Measurements from ENCODE around the gene TENM3.

DNA sequence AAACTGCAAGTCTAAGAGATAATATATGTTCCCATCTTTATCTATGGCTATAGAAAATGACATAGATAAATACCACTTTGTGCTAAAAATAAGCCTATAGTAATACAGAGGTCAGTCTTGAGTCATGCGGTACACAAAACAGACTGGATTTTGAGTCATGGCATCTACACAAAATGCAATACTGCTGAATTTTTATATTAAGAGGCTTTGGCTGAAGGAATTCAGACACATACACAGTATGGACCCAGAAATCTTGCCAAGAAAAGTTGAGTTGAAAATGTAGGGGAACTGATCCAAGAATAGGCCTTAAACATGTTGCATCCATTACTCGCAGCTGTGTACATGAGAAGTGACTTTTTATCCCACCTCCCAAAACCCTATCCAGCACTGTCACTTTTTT lies 184.4 kb downstream of the TENM3 start:
- TF ChIP-seq POLR2A (IDR thresholded peaks at IDR 0.05), result no peak
- TF ChIP-seq, protein P1, sequence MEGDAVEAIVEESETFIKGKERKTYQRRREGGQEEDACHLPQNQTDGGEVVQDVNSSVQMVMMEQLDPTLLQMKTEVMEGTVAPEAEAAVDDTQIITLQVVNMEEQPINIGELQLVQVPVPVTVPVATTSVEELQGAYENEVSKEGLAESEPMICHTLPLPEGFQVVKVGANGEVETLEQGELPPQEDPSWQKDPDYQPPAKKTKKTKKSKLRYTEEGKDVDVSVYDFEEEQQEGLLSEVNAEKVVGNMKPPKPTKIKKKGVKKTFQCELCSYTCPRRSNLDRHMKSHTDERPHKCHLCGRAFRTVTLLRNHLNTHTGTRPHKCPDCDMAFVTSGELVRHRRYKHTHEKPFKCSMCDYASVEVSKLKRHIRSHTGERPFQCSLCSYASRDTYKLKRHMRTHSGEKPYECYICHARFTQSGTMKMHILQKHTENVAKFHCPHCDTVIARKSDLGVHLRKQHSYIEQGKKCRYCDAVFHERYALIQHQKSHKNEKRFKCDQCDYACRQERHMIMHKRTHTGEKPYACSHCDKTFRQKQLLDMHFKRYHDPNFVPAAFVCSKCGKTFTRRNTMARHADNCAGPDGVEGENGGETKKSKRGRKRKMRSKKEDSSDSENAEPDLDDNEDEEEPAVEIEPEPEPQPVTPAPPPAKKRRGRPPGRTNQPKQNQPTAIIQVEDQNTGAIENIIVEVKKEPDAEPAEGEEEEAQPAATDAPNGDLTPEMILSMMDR (IDR thresholded peaks at IDR 0.05), result no peak
